Thyroid gland (tissue), 4 donors: Measurements from ENCODE around the gene IGFBPL1.

Source experiments
- POLR2A ChIP-seq, 2 donors: fragments of 450-650 bp; IDR thresholded peaks; one replicate each; pipeline ENCODE4 v1.6.1; 2017; ENCODE audit warnings: antibody characterized with exemption in 2 of 2, mild to moderate bottlenecking in 2 of 2, moderate library complexity in 1 of 2
- TF ChIP-seq, protein P1 (sequence below), 6 experiments: fragments of 200-600 bp in 3 of 6; fragments of 450-650 bp in 3 of 6; sonication (generic) in 3 of 6; IDR thresholded peaks; one replicate each; pipeline ENCODE4 v1.5.1; 2016 to 2019; ENCODE audit warnings: antibody characterized with exemption in 6 of 6, mild to moderate bottlenecking in 2 of 6, inconsistent platforms in 1 of 6, moderate library complexity in 1 of 6

GRCh38 chr9:38467404-38467803 is 43.1 kb upstream of the IGFBPL1 start:
- TF ChIP-seq, protein P1, sequence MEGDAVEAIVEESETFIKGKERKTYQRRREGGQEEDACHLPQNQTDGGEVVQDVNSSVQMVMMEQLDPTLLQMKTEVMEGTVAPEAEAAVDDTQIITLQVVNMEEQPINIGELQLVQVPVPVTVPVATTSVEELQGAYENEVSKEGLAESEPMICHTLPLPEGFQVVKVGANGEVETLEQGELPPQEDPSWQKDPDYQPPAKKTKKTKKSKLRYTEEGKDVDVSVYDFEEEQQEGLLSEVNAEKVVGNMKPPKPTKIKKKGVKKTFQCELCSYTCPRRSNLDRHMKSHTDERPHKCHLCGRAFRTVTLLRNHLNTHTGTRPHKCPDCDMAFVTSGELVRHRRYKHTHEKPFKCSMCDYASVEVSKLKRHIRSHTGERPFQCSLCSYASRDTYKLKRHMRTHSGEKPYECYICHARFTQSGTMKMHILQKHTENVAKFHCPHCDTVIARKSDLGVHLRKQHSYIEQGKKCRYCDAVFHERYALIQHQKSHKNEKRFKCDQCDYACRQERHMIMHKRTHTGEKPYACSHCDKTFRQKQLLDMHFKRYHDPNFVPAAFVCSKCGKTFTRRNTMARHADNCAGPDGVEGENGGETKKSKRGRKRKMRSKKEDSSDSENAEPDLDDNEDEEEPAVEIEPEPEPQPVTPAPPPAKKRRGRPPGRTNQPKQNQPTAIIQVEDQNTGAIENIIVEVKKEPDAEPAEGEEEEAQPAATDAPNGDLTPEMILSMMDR (IDR thresholded peaks at IDR 0.05) = no peak
- TF ChIP-seq POLR2A (IDR thresholded peaks at IDR 0.05) = no peak
